Osteocyte (in vitro differentiated cells): ENCODE results near the gene CTIF. TPM values are rescaled to one million over a fixed set of nuclear protein-coding genes. Genes with fewer than 3 reads are reported as not detected.

Source experiments
- DNase-seq: peaks from one replicate; pipeline ENCODE4 v3.0.0; 2021; ENCODE audit warnings: mixed read lengths; ENCODE audit not compliant: unreplicated experiment; ENCODE audit errors: extremely low spot score
- H3K27ac Mint-ChIP-seq: one replicate; pipeline ENCODE4 v1.8.0; 2021; ENCODE audit warnings: mild to moderate bottlenecking, mixed read lengths; ENCODE audit not compliant: unreplicated experiment
- H3K27me3 Mint-ChIP-seq: one replicate; pipeline ENCODE4 v1.8.0; 2021; ENCODE audit warnings: mixed read lengths; ENCODE audit not compliant: unreplicated experiment
- H3K36me3 Mint-ChIP-seq: one replicate; pipeline ENCODE4 v1.8.0; 2021; ENCODE audit warnings: mixed read lengths; ENCODE audit not compliant: unreplicated experiment
- H3K4me1 Mint-ChIP-seq: one replicate; pipeline ENCODE4 v1.8.0; 2021; ENCODE audit warnings: mixed read lengths; ENCODE audit not compliant: unreplicated experiment
- H3K4me3 Mint-ChIP-seq: one replicate; pipeline ENCODE4 v1.8.0; 2021; ENCODE audit warnings: mild to moderate bottlenecking, moderate library complexity, mixed read lengths; ENCODE audit not compliant: unreplicated experiment
- H3K9me3 Mint-ChIP-seq: one replicate; pipeline ENCODE4 v1.8.0; 2021; ENCODE audit warnings: mixed read lengths; ENCODE audit not compliant: unreplicated experiment
- CTCF ChIP-seq: fragments of 200-600 bp; sonication (generic); IDR thresholded peaks from 2 replicates; pipeline ENCODE4 v1.5.0; 2021; ENCODE audit warnings: antibody characterized with exemption, mild to moderate bottlenecking, moderate library complexity
- total RNA-seq: library from RNA; stranded (reverse); gene quantifications from 2 replicates; pipeline ENCODE4 v1.2.1, GENCODE V29; 2021

CTIF gene
- total RNA-seq, 1 donor from 2014 or later, result 172 TPM

DNA sequence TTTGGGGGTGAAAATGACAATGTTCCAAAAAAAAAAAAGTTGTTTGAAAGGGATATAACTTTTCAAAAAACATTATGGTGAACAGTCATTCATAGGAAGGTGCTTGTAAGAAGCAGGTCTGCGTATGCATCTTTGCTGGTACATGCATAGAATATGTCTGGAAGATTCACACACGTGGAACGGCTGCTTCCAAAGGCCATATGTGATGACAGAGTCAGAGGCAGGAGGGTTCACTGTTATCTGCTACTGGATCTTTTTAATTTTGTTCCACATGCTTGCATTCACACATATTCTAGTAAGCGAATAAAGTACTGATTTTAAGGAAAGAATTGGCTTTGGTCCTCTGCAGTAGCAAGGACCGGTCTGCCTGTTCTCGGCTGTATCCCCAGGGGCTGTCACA is 218.5 kb downstream of the CTIF start:
- Mint-ChIP-seq H3K4me1 (peaks cover 22% of the 10 kb centered on the region), H3K27ac (no peak overlapping the region), H3K4me3 (no peak overlapping the region), H3K27me3 (no peaks in the 10 kb centered on the region), H3K36me3 (peaks cover 38% of the 10 kb centered on the region), H3K9me3 (peaks cover 3% of the 10 kb centered on the region)
- no peak for DNase-seq
- no peak for TF ChIP-seq CTCF

- Mint-ChIP-seq H3K4me3 (no peak overlapping the region), H3K27ac (no peak overlapping the region), H3K27me3 (no peaks in the 10 kb centered on the region), H3K4me1 (peaks cover 19% of the 10 kb centered on the region), H3K36me3 (peaks cover 40% of the 10 kb centered on the region), H3K9me3 (peaks cover 3% of the 10 kb centered on the region)
- DNase-seq, result no peak
- no peak for TF ChIP-seq CTCF
These were observed 219.1 kb downstream of the CTIF start for GRCh38 chr18:48757906-48758305.

DNA sequence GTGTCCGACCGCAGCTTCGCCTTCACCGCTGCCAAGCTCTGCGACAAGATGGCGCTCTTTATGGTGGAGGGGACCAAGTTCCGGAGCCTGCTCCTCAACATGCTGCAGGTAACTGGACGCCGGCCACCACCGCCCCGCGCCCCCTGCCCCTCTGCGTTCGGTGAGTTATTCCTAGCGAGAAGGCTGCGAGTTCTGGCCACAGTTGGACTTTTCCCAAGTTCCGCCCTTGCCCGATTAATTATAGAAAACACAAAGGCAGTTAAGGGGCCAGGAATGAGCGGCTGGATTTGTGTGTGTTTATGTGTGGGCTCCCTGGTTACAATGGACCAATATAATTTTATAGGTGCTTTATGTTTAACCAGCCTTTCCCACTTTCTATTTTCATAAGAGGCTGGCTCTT is 222.8 kb downstream of the CTIF start:
- Mint-ChIP-seq H3K4me1 (peaks cover 8% of the 10 kb centered on the region), H3K9me3 (peaks cover 3% of the 10 kb centered on the region), H3K27ac (no peak overlapping the region), H3K4me3 (no peak overlapping the region), H3K27me3 (no peaks in the 10 kb centered on the region), H3K36me3 (peaks cover 51% of the 10 kb centered on the region)
- TF ChIP-seq CTCF, result no peak
- no peak for DNase-seq

GRCh38 chr18:48762022-48762421 is 223.2 kb downstream of the CTIF start:
- Mint-ChIP-seq H3K4me3 (no peak overlapping the region), H3K27me3 (no peaks in the 10 kb centered on the region)
- no peak for TF ChIP-seq CTCF

GRCh38 chr18:48762836-48763718 is 224.2 kb downstream of the CTIF start:
- no peaks in the 10 kb centered on the region for H3K27me3 Mint-ChIP-seq
- H3K27ac Mint-ChIP-seq, result no peak overlapping the region
- H3K36me3 Mint-ChIP-seq, result peaks cover 49% of the 10 kb centered on the region
- no peaks in the 10 kb centered on the region for H3K9me3 Mint-ChIP-seq
- peaks cover 18% of the 10 kb centered on the region for H3K4me1 Mint-ChIP-seq
- no peak for TF ChIP-seq CTCF
- DNase-seq, result no peak
- no peak overlapping the region for H3K4me3 Mint-ChIP-seq

More at GRCh38 chr18:48762022-48762421, 223.2 kb downstream of the CTIF start:
- Mint-ChIP-seq H3K36me3 (peaks cover 52% of the 10 kb centered on the region), H3K4me1 (peaks cover 10% of the 10 kb centered on the region), H3K27ac (no peak overlapping the region), H3K9me3 (peaks cover under 1% of the 10 kb centered on the region)
- DNase-seq, result no peak
